BE2C (cell line): Measurements from ENCODE around the gene SLC47A2.

Experiments used
- DNase-seq: peaks from one replicate; pipeline ENCODE4 v3.0.0-alpha.2; 2020
- H3K27me3 ChIP-seq: fragments of 250-450 bp; sonication (Bioruptor Pico); 2 replicates; pipeline ENCODE4 v1.5.1; 2020; ENCODE audit warnings: mild to moderate bottlenecking
- H3K36me3 ChIP-seq: fragments of 250-450 bp; sonication (Bioruptor Pico); 2 replicates; pipeline ENCODE4 v1.5.1; 2020; ENCODE audit warnings: mild to moderate bottlenecking
- H3K4me1 ChIP-seq: fragments of 250-450 bp; sonication (Bioruptor Pico); 2 replicates; pipeline ENCODE4 v1.5.1; 2020
- H3K4me3 ChIP-seq: 2 replicates; pipeline ENCODE4 v1.5.1; 2011; ENCODE audit warnings: low read depth, low read length
- H3K9me3 ChIP-seq: fragments of 250-450 bp; sonication (Bioruptor Pico); 2 replicates; pipeline ENCODE4 v1.5.1; 2020
- CTCF ChIP-seq: IDR thresholded peaks from 2 replicates; pipeline ENCODE4 v1.5.1; 2012; ENCODE audit warnings: mild to moderate bottlenecking, low read depth, low read length

SLC47A2 gene

DNA sequence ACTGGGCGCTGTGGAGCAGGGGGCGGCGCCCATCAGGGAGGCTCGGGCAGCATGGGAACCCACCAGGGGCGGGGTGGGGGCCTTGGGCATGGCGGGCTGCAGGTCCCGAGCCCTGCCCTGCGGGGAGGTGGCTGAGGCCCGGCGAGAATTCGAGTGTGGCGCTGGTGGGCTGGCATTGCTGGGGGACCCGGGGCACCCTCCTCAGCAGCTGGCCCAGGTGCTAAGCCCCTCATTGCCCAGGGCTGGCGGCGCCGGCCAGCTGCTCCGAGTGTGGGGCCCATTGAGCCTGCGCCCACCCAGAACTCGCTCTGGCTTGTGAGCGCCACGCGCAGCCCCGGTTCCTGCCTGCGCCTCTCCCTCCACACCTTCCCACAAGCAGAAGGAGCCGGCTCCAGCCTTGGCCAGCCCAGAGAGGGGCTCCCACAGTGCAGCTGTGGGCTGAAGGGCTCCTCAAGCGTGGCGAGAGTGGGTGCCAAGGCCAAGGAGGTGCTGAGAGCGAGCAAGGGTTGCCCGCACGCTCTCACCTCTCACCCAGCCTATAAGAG, 62.0 kb downstream of the SLC47A2 start:
- DNase-seq: no peak
- Histone ChIP-seq H3K9me3 (no peaks in the 10 kb centered on the region), H3K36me3 (no peaks in the 10 kb centered on the region), H3K27me3 (no peaks in the 10 kb centered on the region), H3K4me3 (no peak overlapping the region), H3K4me1 (no peaks in the 10 kb centered on the region)
- TF ChIP-seq CTCF: no peak

DNA sequence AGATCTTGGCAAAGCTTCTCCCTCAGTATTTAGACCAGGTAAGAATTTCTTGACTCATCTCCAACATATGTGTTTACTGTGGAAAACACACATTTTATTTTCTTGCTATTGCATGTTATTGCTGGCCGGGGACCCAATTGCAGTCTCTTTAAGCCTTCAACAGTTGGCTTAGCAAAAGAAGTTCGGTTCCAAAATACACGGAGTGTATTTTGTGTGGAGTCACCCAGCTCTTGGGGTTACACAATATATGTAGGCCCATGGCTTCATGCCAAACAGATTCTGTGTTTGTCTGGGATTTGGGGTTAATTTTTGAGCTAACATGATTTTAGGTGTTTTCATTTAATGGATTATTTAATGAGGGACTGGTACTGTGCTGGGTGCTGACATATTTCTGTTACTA, 63.8 kb downstream of the SLC47A2 start:
- H3K27me3 ChIP-seq: no peaks in the 10 kb centered on the region
- TF ChIP-seq CTCF: no peak
- no peaks in the 10 kb centered on the region for H3K9me3 ChIP-seq
- no peak overlapping the region for H3K4me3 ChIP-seq
- H3K4me1 ChIP-seq: no peaks in the 10 kb centered on the region
- no peak for DNase-seq
- no peaks in the 10 kb centered on the region for H3K36me3 ChIP-seq

- no peaks in the 10 kb centered on the region for H3K27me3 ChIP-seq
- H3K4me3 ChIP-seq: no peak overlapping the region
- no peaks in the 10 kb centered on the region for H3K36me3 ChIP-seq
- no peak for TF ChIP-seq CTCF
- H3K9me3 ChIP-seq: no peaks in the 10 kb centered on the region
- H3K4me1 ChIP-seq: no peaks in the 10 kb centered on the region
- no peak for DNase-seq
Measured at GRCh38 chr17:19651451-19652238, 64.7 kb downstream of the SLC47A2 start.

DNA sequence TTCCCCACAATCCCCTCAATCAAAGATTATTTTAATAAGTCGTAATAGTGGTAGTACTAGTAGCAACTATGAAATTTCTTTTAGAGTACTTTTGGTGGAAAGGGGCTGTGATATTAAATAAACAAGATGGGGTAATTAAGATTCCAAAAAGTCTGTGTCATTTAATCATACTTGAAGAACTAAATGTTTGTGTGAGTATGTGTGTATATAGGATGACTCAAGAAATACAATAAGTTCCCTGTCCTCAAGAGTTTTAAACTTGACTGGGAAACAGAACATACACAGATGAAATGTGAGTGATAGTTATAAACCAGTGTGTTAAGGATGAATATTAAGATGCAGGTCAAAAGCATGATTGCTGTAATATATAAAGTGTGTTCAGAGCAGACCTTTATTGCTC, 65.6 kb downstream of the SLC47A2 start:
- TF ChIP-seq CTCF: no peak
- no peak overlapping the region for H3K4me3 ChIP-seq
- H3K4me1 ChIP-seq: no peaks in the 10 kb centered on the region
- no peaks in the 10 kb centered on the region for H3K27me3 ChIP-seq
- DNase-seq: no peak
- no peaks in the 10 kb centered on the region for H3K9me3 ChIP-seq
- no peaks in the 10 kb centered on the region for H3K36me3 ChIP-seq

DNA sequence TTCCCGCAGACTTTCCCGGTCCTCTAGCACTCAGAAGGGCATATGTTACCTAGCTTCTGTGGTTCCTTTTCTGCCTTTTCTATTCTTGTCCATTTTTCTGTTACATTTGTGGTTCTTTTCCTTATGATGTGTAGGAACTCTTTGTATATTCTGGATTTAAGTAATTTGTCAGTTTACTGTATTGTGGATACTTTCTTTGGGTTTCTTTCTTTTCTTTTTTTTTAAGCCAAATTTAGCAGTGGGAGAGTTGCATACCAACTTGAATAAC, 67.2 kb downstream of the SLC47A2 start:
- Histone ChIP-seq H3K27me3 (no peaks in the 10 kb centered on the region), H3K4me3 (peak overlapping the region; percentile 77), H3K9me3 (no peaks in the 10 kb centered on the region), H3K36me3 (no peaks in the 10 kb centered on the region), H3K4me1 (no peaks in the 10 kb centered on the region)
- no peak for TF ChIP-seq CTCF
- no peak for DNase-seq

DNA sequence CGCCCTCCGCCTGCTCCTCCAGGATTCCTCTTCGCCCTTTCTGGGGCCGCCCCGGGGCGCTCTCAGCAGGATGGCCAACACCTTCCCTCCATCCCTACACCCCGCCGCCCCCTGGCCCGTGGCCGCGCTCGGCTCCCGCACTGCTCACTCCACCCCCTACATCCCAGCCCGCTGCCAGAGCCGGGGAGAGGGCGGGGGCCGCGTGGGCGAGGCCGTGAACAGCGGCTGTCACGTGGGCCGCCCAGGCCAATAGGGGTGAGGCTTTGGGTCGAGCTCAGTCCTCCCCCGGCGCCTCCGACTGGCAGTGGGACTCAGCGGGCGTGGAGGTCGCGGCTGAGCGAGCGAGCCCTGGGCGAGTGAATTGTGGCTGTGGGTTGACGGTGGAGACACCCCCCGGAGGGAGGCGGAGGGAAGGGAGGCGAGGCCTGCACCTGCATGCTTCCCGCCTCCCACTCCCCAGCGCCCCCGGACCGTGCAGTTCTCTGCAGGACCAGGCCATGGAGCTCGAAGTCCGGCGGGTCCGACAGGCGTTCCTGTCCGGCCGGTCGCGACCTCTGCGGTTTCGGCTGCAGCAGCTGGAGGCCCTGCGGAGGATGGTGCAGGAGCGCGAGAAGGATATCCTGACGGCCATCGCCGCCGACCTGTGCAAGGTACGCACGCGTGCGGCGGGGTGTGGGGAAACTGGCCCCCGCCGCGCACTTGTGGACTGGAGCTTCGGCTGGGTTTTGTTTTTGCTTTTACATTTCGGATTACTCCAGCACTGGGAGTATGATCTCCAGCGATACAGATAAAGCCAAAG, 67.7 kb downstream of the SLC47A2 start, which contains the start of gene ALDH3A2:
Gene ALDH3A2 (plus strand): TSS at position 277 of the 799 bp plus-strand sequence. CDS start 221 bp downstream, at position 498.
- no peak for TF ChIP-seq CTCF
- Histone ChIP-seq H3K9me3 (no peaks in the 10 kb centered on the region), H3K4me3 (peak within 1 kb of the TSS; percentile 77), H3K36me3 (no peaks in the 10 kb centered on the region), H3K27me3 (no peaks in the 10 kb centered on the region), H3K4me1 (no peaks in the 10 kb centered on the region)
- peak; percentile 94 for DNase-seq
